Measurements from ENCODE around the gene SDF4. TPM values are rescaled to one million over a fixed set of nuclear protein-coding genes. Genes with fewer than 3 reads are reported as not detected.

SDF4 gene
- total RNA-seq, 2 donors from 2014 or later, result 89.2 to 97.6 TPM

DNA sequence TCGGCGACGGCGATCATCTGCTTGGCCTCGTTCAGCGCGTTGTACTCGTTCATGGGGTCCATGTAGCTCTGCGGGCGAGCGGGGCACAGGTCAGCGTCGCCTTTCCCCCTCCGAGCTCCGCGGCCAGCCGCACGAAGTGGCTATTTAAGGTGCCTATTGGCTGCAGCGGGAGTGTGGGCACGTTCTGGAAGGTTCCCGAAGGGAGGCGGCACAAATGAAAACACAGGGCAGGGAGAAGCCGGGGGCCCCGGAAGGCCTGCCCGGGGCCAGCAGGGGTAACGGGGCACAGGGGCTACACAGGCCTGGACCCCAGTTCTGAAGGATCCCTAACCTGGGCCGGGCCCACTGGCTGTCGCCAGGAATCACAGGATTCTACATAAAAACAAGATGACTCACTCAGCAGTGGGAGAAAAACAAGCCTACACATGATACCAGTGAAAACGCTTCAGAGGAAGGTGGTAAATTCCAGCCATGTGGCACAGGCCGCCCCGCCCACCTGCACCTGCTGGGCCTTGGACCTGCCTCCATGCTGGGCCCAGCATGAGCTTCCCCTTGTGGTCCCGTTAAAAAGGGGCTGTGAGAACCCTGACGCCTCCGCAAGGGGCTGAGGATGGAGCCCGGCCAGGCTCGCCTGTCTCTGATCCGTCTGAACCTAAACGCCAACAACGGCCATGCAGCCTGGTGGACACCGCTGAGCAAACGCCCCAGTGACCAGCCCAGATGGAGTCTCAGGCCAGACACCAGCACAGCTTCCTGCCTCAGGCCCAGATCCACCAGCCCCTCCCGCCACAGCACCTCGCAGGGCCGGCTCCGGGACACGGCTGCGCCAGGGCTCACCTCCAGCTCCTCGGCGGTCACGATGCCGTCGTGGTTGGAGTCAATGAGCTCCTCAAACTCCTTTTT lies 13.9 kb downstream of the SDF4 start:
- Histone ChIP-seq H3K4me1 (no peaks in the 10 kb centered on the region), H3K27ac (no peak overlapping the region), H3K36me3 (replicated peaks in 1 of 2; ENCODE audit: insufficient read depth in 1 of 2, low read depth in 2 of 2) (peaks cover 8 to 19% of the 10 kb centered on the region in 2 donors), H3K27me3 (no peaks in the 10 kb centered on the region), H3K9me3 (no peaks in the 10 kb centered on the region), H3K4me3 (no peak overlapping the region)
- intact Hi-C loops (cut with DNase I), result no loop called here
- no peak for ATAC-seq
- TF ChIP-seq, protein P1, sequence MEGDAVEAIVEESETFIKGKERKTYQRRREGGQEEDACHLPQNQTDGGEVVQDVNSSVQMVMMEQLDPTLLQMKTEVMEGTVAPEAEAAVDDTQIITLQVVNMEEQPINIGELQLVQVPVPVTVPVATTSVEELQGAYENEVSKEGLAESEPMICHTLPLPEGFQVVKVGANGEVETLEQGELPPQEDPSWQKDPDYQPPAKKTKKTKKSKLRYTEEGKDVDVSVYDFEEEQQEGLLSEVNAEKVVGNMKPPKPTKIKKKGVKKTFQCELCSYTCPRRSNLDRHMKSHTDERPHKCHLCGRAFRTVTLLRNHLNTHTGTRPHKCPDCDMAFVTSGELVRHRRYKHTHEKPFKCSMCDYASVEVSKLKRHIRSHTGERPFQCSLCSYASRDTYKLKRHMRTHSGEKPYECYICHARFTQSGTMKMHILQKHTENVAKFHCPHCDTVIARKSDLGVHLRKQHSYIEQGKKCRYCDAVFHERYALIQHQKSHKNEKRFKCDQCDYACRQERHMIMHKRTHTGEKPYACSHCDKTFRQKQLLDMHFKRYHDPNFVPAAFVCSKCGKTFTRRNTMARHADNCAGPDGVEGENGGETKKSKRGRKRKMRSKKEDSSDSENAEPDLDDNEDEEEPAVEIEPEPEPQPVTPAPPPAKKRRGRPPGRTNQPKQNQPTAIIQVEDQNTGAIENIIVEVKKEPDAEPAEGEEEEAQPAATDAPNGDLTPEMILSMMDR (IDR thresholded peaks at IDR 0.05), result no peak
- TF ChIP-seq POLR2A (IDR thresholded peaks at IDR 0.05), result no peak
- WGBS, 2 donors, result 91 to 93% methylated on average over 29 to 47 of the region's 52 CpGs
- DNase-seq, result no peak

DNA sequence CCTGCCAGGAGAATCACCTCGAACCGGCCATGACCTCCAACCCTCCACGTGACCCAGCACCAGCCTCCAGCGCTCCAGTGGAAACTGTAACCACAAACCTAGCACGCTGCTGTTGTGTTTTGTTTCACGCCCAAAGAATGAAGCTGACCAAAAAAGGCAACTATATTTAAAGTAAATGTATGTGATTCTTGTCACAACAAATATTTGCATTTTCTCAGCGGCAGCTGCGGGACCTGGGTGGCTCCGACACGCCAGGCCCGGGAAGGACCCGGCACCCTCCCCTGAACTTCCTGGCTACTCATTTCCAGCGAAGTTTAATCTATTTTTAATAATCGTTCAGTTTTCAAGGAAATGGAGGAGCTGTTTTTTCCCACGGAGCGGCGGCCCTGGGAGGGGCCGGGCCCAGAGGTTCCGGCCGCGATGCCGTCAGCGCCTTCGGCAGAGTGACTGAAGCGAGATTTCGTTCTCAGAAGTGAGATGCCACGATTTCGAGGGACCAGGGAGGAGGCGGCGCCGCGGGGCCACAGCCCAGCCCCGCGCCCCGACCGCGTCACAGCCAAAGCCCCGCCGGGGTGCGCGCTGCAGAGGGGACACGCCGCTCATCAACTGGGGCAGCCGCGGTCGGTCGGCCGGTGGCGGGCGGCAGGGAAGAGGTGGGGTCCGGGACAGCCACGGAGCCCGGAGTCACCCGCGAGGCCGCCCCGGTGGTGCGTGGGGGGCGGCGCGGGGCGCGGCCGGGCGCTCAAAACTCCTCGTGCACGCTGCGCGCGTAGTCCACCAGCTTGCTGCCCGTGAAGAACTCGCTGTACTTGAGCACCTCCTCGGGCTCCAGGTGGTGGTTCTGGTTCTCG lies 14.8 kb downstream of the SDF4 start:
- no peaks in the 10 kb centered on the region for H3K27me3 ChIP-seq
- 90 to 92% methylated on average over 58 to 60 of the region's 74 CpGs for WGBS, 2 donors
- H3K4me3 ChIP-seq, result no peak overlapping the region
- no peaks in the 10 kb centered on the region for H3K9me3 ChIP-seq
- H3K36me3 ChIP-seq (replicated peaks in 1 of 2; ENCODE audit: insufficient read depth in 1 of 2, low read depth in 2 of 2), result peaks cover 0 to 12% of the 10 kb centered on the region in 2 donors
- DNase-seq (no peak), ATAC-seq (no peak)
- H3K4me1 ChIP-seq, result no peaks in the 10 kb centered on the region
- no peak overlapping the region for H3K27ac ChIP-seq
- TF ChIP-seq, protein P1 (IDR thresholded peaks at IDR 0.05), result no peak
- no peak for TF ChIP-seq POLR2A (IDR thresholded peaks at IDR 0.05)
- intact Hi-C loops (cut with DNase I), result no loop called here

DNA sequence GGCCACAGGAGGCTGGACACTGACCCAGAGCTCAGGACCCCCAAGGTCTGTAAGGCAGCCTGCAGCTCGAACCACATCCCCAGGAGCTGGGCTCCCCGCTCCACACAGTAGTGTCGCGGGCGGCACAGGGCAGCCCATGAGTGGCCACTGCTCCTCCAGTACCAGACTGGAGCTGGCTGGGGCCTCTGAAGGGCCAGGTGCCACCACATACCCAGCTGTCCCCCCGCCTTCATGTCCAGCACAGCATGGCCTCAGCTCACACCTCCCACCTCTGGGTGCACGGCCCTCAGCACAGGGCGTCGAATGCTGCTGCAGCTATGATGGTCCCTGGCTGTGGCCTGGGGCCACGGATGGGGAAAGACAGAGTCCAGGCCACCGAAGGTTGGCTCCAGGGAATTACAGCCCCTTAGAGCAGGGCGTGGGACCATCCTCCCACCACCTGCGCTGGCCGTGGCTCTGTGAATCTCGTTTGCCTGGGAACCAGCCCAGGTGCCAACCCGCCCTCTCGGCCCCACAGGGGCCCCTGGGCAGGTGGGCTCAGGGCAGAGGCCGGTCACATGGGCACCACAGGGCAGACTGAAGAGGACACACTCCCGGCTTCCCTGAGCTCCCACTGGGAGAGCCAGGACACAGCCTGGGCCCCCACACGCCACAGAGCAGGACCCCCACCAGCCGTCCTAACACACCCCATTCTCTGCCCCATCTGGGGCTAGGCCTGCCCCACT lies 15.8 kb downstream of the SDF4 start:
- H3K36me3 ChIP-seq (replicated peaks in 1 of 2; ENCODE audit: insufficient read depth in 1 of 2, low read depth in 2 of 2), result peaks cover 0 to 7% of the 10 kb centered on the region in 2 donors
- intact Hi-C loops (cut with DNase I), result no loop called here
- TF ChIP-seq, protein P1 (IDR thresholded peaks at IDR 0.05), result no peak
- TF ChIP-seq POLR2A (IDR thresholded peaks at IDR 0.05), result no peak
- no peaks in the 10 kb centered on the region for H3K4me1 ChIP-seq
- H3K4me3 ChIP-seq, result no peak overlapping the region
- no peak for DNase-seq
- WGBS, 2 donors, result 79 to 97% methylated on average over 3 to 21 of the region's 21 CpGs
- H3K27me3 ChIP-seq, result no peaks in the 10 kb centered on the region
- H3K27ac ChIP-seq, result no peak overlapping the region
- ATAC-seq, result no peak
- H3K9me3 ChIP-seq, result no peaks in the 10 kb centered on the region

DNA sequence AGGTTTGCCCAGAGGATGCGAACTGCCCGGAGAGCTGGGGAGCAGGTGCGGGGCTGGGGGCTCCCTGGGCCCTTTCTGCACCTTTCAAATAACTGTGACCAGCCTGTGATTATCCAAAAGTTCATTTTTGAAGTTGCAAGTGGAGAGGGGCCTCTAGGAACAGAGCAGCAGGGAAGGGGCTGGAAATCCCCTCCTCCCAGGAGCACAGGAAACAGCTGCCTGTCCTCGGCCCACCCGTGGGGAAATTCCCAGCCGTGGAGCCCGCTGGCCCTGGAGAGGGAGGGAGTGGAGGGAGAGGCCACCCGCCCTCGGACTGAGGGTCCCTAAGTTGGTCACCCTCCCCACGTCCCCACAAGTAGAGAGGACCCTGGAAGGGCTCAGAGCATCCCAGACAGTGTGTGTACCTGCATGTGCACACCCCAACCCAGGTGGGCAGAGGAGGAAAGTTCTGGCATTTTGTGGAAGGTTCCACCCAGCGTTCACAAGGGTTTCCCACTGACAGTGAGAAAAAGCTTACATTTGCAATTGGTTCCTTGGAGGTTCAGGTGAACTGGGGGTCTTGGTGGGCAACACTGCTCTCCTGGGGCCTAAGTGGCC lies 16.6 kb downstream of the SDF4 start:
- H3K4me1 ChIP-seq, result no peaks in the 10 kb centered on the region
- no peaks in the 10 kb centered on the region for H3K9me3 ChIP-seq
- no peak overlapping the region for H3K4me3 ChIP-seq
- H3K27ac ChIP-seq, result no peak overlapping the region
- DNase-seq, result no peak
- peaks cover 0 to 2% of the 10 kb centered on the region in 2 donors for H3K36me3 ChIP-seq (replicated peaks in 1 of 2; ENCODE audit: insufficient read depth in 1 of 2, low read depth in 2 of 2)
- intact Hi-C loops (cut with DNase I), result no loop called here
- no peak for ATAC-seq
- WGBS, 2 donors, result 52 to 54% methylated on average over 4 to 10 of the region's 11 CpGs
- no peak for TF ChIP-seq POLR2A (IDR thresholded peaks at IDR 0.05)
- H3K27me3 ChIP-seq, result no peaks in the 10 kb centered on the region
